Measurements from ENCODE around the gene B3GAT3. TPM values are rescaled to one million over a fixed set of nuclear protein-coding genes. Genes with fewer than 3 reads are reported as not detected.
A peak's percentile ranks its signal among the peaks of the same experiment; 100 is the strongest.

The B3GAT3 gene
- total and polyA plus RNA-seq, 2 of the 8 experiments (the other 6 are each of a cell fraction or from before 2014, with no cell fraction given), result 28.0 to 39.0 TPM

DNA sequence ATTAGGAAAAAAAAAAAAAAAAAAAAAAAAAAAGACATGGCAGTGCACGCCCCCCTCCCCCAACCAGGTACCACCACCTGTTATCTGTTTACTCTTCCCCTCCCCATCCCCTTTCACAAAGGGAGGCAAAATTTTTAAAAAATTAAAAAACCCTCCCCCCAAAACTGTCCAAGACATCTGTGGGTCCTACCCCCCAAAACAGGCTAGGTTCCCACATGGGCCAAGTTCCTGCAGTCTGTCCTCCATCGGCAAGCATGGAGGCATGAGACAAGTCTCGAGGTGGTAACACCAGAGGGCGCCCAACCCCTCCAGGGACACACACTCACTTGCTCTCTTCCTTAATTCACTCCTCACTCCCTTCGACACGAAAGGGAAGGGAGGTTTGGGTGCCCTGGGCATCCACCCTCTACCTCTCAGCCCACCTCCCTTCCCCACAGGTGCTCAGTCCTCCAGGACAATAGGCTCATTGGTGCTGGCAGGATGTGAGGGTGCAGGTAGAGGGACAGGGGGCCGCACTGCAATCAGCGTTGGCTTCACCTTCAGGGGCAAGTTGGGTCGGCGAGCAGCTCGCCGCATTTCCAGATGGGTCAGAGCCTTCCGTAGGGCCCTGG, 28.2 kb downstream of the B3GAT3 start (continued):
- TF ChIP-seq, protein P1, sequence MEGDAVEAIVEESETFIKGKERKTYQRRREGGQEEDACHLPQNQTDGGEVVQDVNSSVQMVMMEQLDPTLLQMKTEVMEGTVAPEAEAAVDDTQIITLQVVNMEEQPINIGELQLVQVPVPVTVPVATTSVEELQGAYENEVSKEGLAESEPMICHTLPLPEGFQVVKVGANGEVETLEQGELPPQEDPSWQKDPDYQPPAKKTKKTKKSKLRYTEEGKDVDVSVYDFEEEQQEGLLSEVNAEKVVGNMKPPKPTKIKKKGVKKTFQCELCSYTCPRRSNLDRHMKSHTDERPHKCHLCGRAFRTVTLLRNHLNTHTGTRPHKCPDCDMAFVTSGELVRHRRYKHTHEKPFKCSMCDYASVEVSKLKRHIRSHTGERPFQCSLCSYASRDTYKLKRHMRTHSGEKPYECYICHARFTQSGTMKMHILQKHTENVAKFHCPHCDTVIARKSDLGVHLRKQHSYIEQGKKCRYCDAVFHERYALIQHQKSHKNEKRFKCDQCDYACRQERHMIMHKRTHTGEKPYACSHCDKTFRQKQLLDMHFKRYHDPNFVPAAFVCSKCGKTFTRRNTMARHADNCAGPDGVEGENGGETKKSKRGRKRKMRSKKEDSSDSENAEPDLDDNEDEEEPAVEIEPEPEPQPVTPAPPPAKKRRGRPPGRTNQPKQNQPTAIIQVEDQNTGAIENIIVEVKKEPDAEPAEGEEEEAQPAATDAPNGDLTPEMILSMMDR (IDR thresholded peaks at IDR 0.05; ENCODE audit: control extremely low read depth in 1 of 3, insufficient read depth in 1 of 3, low read depth in 1 of 3, low read length in 3 of 3), result peak; percentile 69 to 91 (median 87)
- TF ChIP-seq TBP (IDR thresholded peaks at IDR 0.05; ENCODE audit: low read depth, low read length), result no peak
- no peak for TF ChIP-seq EP300 (IDR thresholded peaks at IDR 0.05; ENCODE audit: borderline replicate concordance in 1 of 2, low read depth in 2 of 2, low read length in 2 of 2)
- no peak for TF ChIP-seq NRF1 (IDR thresholded peaks at IDR 0.05; ENCODE audit: low read depth, low read length)

All from H1 (cell line).